GM21619 (cell line): ENCODE results near the gene TMEM266.

Experiments
- ATAC-seq: cut with Tn5 transposase; IDR thresholded peaks from one replicate; pipeline ENCODE4 v1.9.1; 2021; ENCODE audit not compliant: unreplicated experiment

The TMEM266 gene

DNA sequence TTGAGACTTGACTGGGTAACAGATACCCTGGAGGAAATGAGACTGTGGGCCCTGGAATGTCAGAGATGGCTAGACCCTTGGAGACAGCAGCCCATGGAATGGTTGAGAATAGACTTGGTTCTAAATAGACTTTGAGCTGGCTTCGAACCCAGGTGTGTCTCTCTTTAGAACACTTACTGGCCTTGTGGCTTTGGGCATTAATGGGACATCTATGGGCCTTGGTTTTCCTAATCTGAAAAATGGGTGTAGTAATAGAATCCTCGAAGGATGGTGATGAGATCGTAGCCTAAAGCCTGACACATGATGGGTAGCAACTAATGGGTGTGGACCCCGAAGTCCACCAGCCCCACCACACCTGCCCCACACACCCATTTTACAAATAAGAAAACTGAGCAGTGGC lies 119.2 kb downstream of the TMEM266 start:
- no peak for ATAC-seq

- ATAC-seq = no peak
Measured at GRCh38 chr15:76180321-76180720, 120.5 kb downstream of the TMEM266 start.

DNA sequence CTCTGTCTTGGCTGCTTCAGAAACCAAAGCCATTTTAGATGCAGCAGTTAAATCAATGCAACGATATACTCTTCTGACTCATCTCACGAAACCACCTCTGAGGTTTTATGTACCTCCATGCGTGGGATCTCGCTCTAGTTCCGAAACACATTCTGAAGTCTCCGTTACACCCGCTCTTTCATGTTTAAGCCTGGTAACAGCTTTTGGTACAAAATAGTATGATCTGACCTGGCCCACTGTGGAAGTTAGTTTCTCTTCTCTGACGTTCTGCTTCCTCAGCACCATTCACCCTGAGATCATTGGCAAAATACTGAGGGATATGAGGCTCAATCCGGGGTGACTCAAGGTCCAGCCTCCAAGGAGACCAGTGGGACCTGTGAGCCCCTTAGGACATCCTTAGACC lies 121.9 kb downstream of the TMEM266 start:
- peak; percentile 54 for ATAC-seq

- ATAC-seq = no peak
Measured at GRCh38 chr15:76183930-76184649, 124.3 kb downstream of the TMEM266 start.

GRCh38 chr15:76184650-76185035 lies 124.9 kb downstream of the TMEM266 start:
- ATAC-seq = no peak

DNA sequence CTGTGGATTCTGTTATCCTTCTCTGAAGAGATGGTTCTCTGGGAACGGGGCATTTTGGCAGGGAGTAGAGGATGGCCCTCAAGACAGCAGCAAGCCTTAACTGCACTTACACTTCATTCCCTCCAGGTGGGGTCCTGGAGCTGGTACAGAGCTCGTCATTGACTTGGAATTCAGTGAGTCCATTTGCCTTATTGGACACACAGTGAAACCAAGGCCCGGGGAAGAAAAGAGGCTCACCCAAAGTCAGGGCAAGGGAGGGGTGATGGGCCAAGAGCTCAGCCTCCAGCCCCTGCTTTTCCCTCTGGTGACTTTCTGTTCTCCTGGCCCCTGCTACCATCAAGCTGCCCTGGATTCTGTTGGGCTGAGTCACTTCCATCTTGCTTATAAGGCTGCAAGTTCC lies 125.9 kb downstream of the TMEM266 start:
- ATAC-seq = no peak

GRCh38 chr15:76187163-76187562 lies 127.4 kb downstream of the TMEM266 start:
- ATAC-seq = no peak

GRCh38 chr15:76189106-76189505 lies 129.3 kb downstream of the TMEM266 start:
- ATAC-seq = no peak

DNA sequence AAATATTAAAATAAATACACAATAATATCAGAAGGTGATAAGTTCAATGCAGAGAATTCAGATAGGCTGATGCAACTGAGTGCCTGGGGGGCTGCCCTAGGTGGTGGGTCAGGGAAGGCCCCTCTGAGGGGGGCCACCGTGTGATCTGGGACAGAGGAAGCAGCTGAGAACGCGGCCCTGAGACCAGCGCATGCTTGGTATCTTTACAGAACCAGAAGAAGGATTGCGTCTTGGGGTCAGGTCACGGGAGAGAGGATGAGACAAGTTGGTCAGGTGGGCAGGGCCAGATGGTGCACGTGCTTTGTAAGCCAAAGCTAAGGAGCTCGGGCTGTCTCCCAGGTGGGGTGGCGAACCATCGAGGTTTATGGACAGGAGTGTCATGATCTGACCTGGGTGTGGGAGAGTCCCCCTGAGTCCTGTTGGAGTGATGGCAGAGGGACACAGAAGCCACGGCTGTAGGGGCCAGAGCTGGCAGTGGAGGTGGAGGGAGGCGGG lies 130.3 kb downstream of the TMEM266 start:
- no peak for ATAC-seq

DNA sequence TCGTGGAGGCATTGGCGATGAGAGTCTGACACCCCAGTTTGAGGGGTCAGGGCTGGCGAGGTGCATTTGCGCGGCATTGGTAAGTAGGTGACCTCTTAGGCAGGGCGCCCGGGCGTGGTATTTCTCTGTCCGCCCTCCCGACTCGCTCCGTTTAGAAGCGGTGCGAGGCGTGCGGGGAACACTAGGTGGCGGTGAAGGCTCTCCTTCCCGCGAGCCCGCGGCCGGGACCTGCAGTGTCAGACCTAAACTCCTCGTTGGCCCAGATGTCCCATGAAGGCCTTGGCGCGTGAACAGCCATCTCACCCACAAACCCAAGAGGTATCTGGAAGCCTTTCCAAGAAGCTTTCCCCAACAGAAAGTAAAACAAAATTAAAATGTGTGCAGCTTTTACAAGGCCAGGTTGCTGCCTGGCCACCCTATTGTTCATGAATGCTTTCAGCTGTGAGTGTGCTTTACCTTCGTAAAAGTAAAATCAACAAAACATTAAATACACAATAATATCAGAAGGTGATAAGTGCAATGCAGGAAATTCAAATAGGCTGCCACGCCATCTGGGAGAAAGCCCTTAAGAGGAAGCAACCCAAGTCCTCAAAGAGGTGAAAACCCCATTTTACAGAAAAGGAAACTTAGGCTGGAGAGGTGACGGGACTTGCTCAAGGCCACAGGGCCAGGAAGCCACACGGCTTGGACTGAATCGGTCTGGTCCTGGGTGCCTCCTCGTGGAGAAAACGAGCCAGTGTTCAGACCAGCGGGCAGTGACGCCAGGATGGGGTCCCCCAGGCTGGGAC lies 131.2 kb downstream of the TMEM266 start:
- ATAC-seq = peak; percentile 81

DNA sequence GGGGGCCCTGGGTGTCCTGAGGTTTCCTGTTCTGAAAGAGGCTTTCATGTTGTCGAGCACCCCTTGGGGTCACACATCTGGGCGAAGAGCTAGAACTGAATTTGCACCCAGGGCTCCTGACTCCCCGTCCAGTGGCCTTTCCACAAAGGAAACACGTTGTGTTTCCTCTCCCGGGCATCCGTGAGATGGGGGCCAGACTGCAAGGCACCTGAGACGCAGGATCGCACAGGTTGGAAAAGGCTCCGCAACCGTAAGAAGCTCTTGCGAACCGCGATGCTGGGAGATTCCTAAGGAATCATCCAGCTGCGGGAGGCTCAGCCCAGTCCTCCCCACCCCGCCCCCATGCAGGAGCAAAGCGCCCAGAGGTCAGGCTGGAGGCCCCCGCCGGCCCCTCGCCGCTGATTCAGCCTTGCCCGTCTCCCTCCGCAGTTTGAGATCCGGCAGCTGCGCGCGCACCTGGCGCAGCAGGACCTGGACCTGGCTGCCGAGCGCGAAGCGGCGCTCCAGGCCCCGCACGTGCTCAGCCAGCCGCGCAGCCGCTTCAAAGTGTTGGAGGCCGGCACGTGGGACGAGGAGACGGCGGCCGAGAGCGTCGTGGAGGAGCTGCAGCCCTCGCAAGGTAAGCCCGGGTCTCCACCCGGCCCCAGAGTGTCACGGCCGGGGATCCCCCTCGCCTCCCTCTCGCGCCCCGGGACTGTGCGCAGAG lies 131.9 kb downstream of the TMEM266 start:
- no peak for ATAC-seq

DNA sequence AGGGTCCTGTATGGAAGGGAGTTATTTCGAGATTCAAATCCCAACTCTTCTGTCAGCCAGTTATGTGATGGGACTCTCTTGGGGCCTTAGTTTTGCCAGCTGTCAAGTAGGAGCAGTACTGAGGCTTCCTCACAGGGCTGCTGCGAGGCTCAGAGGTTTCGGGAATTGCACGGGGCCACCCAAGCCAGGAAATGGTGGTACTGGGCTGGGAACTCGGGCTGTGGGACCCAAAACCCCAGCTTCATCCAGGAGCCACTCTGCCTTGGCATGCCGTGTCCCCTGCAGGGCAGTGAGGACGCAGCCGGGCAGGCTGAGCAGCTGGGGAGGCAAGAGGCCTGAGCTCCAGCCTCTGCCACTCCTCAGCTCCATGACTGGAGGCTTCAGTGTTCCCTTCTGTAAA lies 132.9 kb downstream of the TMEM266 start:
- ATAC-seq = no peak

DNA sequence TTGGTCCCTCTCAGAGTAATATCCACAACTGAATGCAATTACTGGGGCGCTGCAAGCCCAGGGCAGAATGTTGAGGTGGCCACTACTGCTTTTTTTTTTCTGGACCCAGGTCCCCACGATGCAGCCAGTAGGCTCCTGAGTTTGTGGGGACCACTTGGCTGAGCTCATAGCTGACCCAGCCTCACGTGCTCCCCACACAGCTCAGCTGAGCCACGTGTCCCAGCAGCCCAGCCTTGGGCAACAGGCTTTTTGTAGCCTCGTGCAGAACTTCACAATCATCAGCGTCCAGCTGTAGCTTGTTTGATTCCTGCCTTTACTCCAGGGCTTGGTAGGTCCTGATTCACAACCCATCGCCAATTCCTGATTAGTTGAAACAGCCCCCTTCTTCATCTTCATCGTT lies 134.1 kb downstream of the TMEM266 start:
- no peak for ATAC-seq

DNA sequence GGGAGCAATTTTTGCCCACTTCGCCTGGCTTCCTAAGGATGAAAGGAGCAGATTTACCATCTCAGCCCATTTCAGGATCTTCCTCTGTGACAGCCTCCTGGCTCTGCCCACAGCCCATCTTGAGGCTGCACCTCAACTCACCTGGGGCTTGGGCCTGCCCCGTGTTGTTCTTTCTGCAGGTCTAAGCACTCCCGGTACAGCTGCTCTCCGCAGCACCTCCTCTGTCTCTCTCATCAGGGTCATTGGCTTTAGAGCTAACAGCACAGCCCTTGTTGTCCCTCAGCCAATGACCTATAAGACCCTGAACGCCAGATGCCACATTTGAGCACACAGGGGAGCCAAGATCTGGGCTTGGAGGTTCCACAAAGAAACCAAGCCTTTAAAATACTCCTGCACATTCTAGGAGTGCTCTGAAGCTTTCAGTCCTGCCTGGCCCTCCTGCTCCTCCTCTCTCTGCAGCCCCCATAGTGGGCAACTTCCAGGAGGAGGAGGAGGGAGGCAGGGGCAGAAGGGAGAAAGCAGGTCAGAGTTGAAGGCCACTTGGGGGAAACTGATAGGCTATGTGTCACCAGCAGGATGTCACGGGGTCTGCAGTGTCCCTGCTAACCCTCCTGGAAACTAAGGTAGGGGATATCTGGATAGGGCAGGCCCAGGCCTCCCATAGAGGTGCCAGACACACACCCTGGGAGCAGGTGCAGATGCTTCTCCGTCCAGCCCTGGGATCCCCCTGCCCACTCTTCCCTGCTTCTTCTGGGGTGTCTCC lies 135.9 kb downstream of the TMEM266 start:
- no peak for ATAC-seq

DNA sequence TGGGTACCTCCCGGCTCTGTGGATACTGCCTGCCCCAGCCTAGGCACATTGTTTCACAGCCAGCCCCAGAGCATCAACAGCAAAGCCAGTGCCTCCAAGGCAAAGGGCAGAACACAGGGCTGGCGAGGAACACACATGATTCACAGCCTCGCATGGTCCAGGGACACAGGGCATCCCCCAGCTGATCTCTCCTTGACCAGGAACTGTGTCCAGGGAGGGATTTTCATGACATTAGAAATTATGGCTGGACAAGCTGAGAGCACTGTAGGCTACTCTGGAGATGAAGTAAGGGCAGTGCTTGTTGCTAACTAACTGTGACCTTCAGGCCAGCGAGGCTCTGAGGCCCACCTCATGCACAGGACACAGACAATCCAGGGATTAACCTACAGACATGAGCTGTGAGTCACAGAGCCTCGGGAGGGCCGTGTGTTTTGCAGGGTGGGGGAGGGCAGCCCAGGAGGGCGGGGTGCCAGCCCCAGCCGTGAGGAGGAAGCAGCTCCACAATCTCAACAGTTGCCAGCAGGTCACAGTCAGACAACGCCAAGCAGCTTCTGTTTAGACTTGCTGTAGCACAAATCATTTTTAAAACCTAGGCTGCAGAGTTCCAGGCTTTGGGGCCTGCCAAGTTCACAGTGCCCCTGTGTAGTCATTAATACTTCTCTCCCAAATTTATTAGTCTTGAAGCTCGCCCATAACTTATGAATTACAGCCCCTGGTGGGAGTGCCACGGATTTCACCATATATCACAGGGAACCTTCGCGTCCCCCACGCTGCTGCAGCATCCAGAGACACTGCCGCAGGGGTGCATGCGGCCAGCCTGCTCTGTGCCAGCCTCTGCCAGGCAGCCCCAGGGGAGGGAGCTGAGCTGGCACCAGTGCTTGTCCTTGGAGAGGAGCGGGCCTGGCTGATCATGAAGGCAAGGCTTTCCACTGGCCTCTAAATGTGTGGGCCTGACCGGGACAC lies 136.8 kb downstream of the TMEM266 start:
- ATAC-seq = no peak

DNA sequence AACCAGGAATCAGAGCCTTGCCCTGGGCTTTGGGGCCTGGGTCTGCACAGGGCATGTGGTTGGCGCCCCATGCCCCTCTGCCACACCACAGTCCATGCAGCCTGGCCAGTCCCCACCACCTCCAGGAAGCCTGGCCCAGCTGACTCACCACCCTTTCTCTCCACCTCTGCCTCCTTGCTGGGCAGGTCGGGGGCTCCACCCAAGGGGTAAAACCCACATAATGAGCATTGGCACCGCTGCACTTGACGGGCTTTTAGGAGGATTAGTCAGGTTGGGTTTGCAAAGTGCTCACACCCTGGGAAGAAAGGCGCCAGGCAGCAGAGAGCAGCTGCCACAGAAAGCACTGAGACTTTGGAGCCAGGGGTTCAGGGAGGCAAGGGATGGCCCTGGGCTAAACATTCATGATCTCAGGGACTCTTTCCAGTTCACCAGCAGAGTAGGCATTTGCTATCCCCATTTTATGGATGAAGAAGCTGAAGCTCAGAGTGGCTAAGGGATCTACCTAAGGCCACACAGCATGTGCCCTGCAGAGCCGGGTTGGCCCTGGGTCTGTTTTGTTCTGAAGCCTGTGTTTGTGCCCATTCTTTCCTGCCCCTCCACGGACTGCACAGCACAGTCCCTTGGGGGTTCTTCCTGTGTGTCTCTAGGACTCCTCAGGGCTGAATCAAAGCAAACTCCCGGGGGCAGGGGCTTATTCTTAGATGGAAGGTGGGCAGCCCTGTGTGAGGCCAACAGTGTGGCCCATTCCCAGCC lies 138.1 kb downstream of the TMEM266 start:
- ATAC-seq = no peak

DNA sequence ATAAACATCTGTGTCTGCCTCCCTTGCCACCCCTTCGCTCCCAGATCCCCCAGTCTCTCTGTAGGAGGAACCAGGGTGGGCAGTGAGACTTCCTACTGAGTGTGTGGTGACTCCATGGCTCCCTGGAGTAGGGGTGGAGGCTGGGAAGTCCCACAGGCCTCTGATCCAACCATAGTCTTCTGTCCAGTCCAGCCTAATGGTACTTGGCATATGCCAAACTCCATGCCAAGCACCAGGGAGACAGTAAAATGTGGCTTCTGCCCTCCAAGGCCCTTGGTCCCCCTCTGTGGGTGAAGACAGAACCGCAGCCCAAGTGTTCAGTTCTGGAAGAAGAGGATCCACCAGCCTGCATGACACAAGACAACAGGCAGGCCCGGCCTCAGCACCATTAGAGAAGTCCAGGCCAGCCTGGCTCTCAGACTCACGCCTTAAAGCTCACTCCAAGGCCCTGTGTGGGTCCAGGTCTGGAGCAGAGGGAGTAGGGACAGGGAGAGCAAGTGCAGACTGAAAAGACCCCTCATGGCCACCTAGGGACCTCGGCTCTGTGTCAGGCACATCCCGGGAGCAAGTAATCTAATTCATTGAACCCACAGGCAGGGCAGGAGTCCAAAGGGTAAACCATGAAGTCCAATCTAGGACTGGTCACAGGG lies 138.8 kb downstream of the TMEM266 start:
- no peak for ATAC-seq
